GM12878 (cell line): Measurements from ENCODE around the gene CDC42SE2. TPM values are rescaled to one million over a fixed set of nuclear protein-coding genes. Genes with fewer than 3 reads are reported as not detected.

Experiments used
- CEBPB ChIP-seq, 2 experiments: fragments of 150-350 bp in 1 of 2; IDR thresholded peaks; 2 replicates each; pipeline ENCODE4 v1.6.1; 2012 to 2014; ENCODE audit warnings: low read depth in 2 of 2, low read length in 2 of 2, borderline replicate concordance in 1 of 2, inconsistent platforms in 1 of 2
- EP300 ChIP-seq, 2 experiments: fragments of 150-350 bp in 1 of 2; IDR thresholded peaks; 2 replicates each; pipeline ENCODE4 v1.6.1; 2011 to 2012; ENCODE audit warnings: low read depth in 2 of 2, low read length in 2 of 2, borderline replicate concordance in 1 of 2, improper control_type of control experiment in 1 of 2, inconsistent platforms in 1 of 2; ENCODE audit not compliant: control insufficient read depth in 1 of 2
- HDAC2 ChIP-seq: fragments of 200-600 bp; sonication (generic); IDR thresholded peaks from 2 replicates; pipeline ENCODE4 v1.6.1; 2017
- MEF2B ChIP-seq: fragments of 450-650 bp; IDR thresholded peaks from 2 replicates; pipeline ENCODE4 v1.6.1; 2018; ENCODE audit warnings: mild to moderate bottlenecking, moderate library complexity; ENCODE audit not compliant: partially characterized antibody, poor library complexity, severe bottlenecking
- NRF1 ChIP-seq: conservative IDR thresholded peaks from 2 replicates; pipeline ENCODE4 v1.6.1; 2011; ENCODE audit warnings: mild to moderate bottlenecking, low read depth, low read length, improper control_type of control experiment
- PAX5 ChIP-seq: IDR thresholded peaks from 2 replicates; pipeline ENCODE4 v1.6.1; 2011; ENCODE audit warnings: low read depth, low read length, borderline replicate concordance
- RB1 ChIP-seq: fragments of 450-650 bp; formaldehyde crosslinking; IDR thresholded peaks from 2 replicates; pipeline ENCODE4 v1.6.1; 2017; ENCODE audit warnings: mild to moderate bottlenecking, borderline replicate concordance
- SMC3 ChIP-seq: IDR thresholded peaks from 2 replicates; pipeline ENCODE4 v1.6.1; 2011; ENCODE audit warnings: low read length, improper control_type of control experiment, borderline replicate concordance
- SPI1 ChIP-seq: IDR thresholded peaks from 2 replicates; pipeline ENCODE4 v1.6.1; 2011; ENCODE audit warnings: low read depth, mild to moderate bottlenecking, low read length, moderate library complexity, borderline replicate concordance; ENCODE audit not compliant: insufficient read depth
- ZBED1 ChIP-seq: IDR thresholded peaks from 2 replicates; pipeline ENCODE4 v1.6.1; 2016; ENCODE audit warnings: borderline replicate concordance
- ZNF217 ChIP-seq: fragments of 450-650 bp; IDR thresholded peaks from 2 replicates; pipeline ENCODE4 v1.6.1; 2017; ENCODE audit warnings: antibody characterized with exemption, mild to moderate bottlenecking
- ZZZ3 ChIP-seq: IDR thresholded peaks from 2 replicates; pipeline ENCODE4 v1.6.1; 2011; ENCODE audit warnings: low read depth; ENCODE audit not compliant: control insufficient read depth, insufficient read length
- polyA plus RNA-seq, 11 experiments: library from polyadenylated mRNA; depleted of rRNA in 4 of 11; unstranded in 6 of 11; stranded (reverse) in 5 of 11; fragments of >200 nt; fragmentation: Nextera tagmentation in 4 of 11; fragmentation: Illumina TruSeq in 1 of 11; extraction: Ambion mirVana in 4 of 11; extraction: Trizol in 1 of 11; gene quantifications; 1 replicate in 1 of 11; 2 replicates in 10 of 11; pipeline versions ENCODE4 v1.2.1 to v1.2.3, GENCODE V29; 2011 to 2016; ENCODE audit warnings: inconsistent platforms in 2 of 11, missing spikeins in 2 of 11, low read depth in 1 of 11
- total RNA-seq, 4 experiments: library from RNA; depleted of rRNA in 3 of 4; stranded (reverse); fragments of >200 nt in 3 of 4; fragmentation: Illumina TruSeq in 1 of 4; extraction: Trizol in 1 of 4; gene quantifications; 2 replicates each; pipeline versions ENCODE4 v1.2.1 to v1.2.3, GENCODE V29; 2013 to 2021
- TF ChIP-seq, protein P1 (sequence below): fragments of 150-350 bp; IDR thresholded peaks from 2 replicates; pipeline ENCODE4 v1.6.1; 2016; ENCODE audit warnings: low read depth, low read length
- TF ChIP-seq, protein P2 (sequence below): IDR thresholded peaks from 2 replicates; pipeline ENCODE4 v1.6.1; 2012; ENCODE audit warnings: mild to moderate bottlenecking, low read depth, low read length
- TF ChIP-seq, protein P3 (sequence below): fragments of 450-650 bp; IDR thresholded peaks from 2 replicates; pipeline ENCODE4 v1.6.1; 2016; ENCODE audit warnings: mild to moderate bottlenecking
- TF ChIP-seq, protein P4 (sequence below): fragments of 450-650 bp; IDR thresholded peaks from 2 replicates; pipeline ENCODE4 v1.6.1; 2017; ENCODE audit warnings: low read depth, mild to moderate bottlenecking, moderate library complexity

Gene CDC42SE2
- total and polyA plus RNA-seq, 10 of the 15 experiments (the other 5 are each of a cell fraction or from before 2014, with no cell fraction given) = 57.0 to 148 (median 80.3) TPM

DNA sequence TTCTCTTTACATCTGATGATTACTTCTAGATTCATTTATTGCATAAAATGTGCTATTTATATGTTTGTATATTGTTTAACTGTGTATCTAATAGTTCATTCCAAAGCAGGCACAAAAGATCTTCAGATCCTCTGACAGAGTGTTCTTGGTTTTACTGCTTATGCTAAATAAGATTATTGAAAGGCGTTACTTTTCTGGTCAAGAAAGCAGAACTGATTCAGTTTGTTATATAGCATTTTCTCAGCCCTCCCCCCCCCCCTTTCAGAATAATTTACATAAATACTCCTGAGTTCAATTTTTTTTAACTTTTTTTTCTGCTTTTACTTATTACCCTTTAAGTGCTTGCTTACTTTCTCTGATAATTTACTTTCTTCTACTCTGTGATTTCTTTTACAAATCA lies 15.4 kb downstream of the CDC42SE2 start (continued):
- TF ChIP-seq, protein P1, sequence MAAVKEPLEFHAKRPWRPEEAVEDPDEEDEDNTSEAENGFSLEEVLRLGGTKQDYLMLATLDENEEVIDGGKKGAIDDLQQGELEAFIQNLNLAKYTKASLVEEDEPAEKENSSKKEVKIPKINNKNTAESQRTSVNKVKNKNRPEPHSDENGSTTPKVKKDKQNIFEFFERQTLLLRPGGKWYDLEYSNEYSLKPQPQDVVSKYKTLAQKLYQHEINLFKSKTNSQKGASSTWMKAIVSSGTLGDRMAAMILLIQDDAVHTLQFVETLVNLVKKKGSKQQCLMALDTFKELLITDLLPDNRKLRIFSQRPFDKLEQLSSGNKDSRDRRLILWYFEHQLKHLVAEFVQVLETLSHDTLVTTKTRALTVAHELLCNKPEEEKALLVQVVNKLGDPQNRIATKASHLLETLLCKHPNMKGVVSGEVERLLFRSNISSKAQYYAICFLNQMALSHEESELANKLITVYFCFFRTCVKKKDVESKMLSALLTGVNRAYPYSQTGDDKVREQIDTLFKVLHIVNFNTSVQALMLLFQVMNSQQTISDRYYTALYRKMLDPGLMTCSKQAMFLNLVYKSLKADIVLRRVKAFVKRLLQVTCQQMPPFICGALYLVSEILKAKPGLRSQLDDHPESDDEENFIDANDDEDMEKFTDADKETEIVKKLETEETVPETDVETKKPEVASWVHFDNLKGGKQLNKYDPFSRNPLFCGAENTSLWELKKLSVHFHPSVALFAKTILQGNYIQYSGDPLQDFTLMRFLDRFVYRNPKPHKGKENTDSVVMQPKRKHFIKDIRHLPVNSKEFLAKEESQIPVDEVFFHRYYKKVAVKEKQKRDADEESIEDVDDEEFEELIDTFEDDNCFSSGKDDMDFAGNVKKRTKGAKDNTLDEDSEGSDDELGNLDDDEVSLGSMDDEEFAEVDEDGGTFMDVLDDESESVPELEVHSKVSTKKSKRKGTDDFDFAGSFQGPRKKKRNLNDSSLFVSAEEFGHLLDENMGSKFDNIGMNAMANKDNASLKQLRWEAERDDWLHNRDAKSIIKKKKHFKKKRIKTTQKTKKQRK = no peak
- TF ChIP-seq ZZZ3 (no peak), NRF1 (no peak), HDAC2 (no peak), CEBPB (IDR thresholded peaks at IDR 0.05; ENCODE audit: borderline replicate concordance in 1 of 2, low read depth in 2 of 2, low read length in 2 of 2) (no peak), PAX5 (no peak), ZNF217 (no peak; the same call in 1 of the 2 replicates), EP300 (IDR thresholded peaks at IDR 0.05; ENCODE audit: borderline replicate concordance in 1 of 2, control insufficient read depth in 1 of 2, low read depth in 2 of 2, low read length in 2 of 2) (peak in 1 of 2 experiments; percentile 59; a peak in 2 of 4 replicates), RB1 (no peak), MEF2B (peak; percentile 35), ZBED1 (no peak), SPI1 (peak; percentile 79), SMC3 (no peak)
- TF ChIP-seq, protein P2, sequence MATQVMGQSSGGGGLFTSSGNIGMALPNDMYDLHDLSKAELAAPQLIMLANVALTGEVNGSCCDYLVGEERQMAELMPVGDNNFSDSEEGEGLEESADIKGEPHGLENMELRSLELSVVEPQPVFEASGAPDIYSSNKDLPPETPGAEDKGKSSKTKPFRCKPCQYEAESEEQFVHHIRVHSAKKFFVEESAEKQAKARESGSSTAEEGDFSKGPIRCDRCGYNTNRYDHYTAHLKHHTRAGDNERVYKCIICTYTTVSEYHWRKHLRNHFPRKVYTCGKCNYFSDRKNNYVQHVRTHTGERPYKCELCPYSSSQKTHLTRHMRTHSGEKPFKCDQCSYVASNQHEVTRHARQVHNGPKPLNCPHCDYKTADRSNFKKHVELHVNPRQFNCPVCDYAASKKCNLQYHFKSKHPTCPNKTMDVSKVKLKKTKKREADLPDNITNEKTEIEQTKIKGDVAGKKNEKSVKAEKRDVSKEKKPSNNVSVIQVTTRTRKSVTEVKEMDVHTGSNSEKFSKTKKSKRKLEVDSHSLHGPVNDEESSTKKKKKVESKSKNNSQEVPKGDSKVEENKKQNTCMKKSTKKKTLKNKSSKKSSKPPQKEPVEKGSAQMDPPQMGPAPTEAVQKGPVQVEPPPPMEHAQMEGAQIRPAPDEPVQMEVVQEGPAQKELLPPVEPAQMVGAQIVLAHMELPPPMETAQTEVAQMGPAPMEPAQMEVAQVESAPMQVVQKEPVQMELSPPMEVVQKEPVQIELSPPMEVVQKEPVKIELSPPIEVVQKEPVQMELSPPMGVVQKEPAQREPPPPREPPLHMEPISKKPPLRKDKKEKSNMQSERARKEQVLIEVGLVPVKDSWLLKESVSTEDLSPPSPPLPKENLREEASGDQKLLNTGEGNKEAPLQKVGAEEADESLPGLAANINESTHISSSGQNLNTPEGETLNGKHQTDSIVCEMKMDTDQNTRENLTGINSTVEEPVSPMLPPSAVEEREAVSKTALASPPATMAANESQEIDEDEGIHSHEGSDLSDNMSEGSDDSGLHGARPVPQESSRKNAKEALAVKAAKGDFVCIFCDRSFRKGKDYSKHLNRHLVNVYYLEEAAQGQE = no peak
- TF ChIP-seq, protein P3, sequence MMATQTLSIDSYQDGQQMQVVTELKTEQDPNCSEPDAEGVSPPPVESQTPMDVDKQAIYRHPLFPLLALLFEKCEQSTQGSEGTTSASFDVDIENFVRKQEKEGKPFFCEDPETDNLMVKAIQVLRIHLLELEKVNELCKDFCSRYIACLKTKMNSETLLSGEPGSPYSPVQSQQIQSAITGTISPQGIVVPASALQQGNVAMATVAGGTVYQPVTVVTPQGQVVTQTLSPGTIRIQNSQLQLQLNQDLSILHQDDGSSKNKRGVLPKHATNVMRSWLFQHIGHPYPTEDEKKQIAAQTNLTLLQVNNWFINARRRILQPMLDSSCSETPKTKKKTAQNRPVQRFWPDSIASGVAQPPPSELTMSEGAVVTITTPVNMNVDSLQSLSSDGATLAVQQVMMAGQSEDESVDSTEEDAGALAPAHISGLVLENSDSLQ = 0 out of 2 replicates have a peak, but pooled peaks have one; percentile 8
- TF ChIP-seq, protein P4, sequence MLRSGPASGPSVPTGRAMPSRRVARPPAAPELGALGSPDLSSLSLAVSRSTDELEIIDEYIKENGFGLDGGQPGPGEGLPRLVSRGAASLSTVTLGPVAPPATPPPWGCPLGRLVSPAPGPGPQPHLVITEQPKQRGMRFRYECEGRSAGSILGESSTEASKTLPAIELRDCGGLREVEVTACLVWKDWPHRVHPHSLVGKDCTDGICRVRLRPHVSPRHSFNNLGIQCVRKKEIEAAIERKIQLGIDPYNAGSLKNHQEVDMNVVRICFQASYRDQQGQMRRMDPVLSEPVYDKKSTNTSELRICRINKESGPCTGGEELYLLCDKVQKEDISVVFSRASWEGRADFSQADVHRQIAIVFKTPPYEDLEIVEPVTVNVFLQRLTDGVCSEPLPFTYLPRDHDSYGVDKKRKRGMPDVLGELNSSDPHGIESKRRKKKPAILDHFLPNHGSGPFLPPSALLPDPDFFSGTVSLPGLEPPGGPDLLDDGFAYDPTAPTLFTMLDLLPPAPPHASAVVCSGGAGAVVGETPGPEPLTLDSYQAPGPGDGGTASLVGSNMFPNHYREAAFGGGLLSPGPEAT = no peak
